Posterior vena cava (tissue), 2 donors: ENCODE data around the gene GIT2. TPM values are rescaled to one million over a fixed set of nuclear protein-coding genes. Genes with fewer than 3 reads are reported as not detected.
A peak's percentile ranks its signal among the peaks of the same experiment; 100 is the strongest.
"Not testable (repeated sequence)": the region's sequence is repeated elsewhere in the genome, so short reads cannot be mapped to it uniquely, and the experiment has no call there.

ENCODE experiments used
- DNase-seq: peaks from one replicate; pipeline ENCODE4 v3.0.0-alpha.2; 2020; ENCODE audit warnings: low spot score
- intact Hi-C, 2 donors: fragments of 100-400 bp; cut with DNase I; formaldehyde crosslinking; loops; one replicate each; pipeline versions ENCODE4 v1.14.1 to v1.14.2; 2022 to 2023
- total RNA-seq, 2 donors: library from RNA; stranded (reverse); fragmentation: NEBNext Ultra II Directional; extraction: Animal tissue kit (Norgen Biotek cat#: 25700); gene quantifications; one replicate each; pipeline ENCODE4 v1.2.1, GENCODE V29; 2021
- donor health status: DM: yes; HTN: yes; CAD: no.
- donor health status: DM: yes; HTN: yes; CAD: no.

GIT2 gene
- total RNA-seq, 2 donors from 2014 or later = 44.9 to 48.0 TPM

- intact Hi-C loops = no loop called here
- no peak for DNase-seq
These were observed 85.8 kb downstream of the GIT2 start for GRCh38 chr12:109910254-109910968.

GRCh38 chr12:109905301-109905700 lies 90.9 kb downstream of the GIT2 start:
- DNase-seq = no peak
- intact Hi-C loops = no loop called here

DNA sequence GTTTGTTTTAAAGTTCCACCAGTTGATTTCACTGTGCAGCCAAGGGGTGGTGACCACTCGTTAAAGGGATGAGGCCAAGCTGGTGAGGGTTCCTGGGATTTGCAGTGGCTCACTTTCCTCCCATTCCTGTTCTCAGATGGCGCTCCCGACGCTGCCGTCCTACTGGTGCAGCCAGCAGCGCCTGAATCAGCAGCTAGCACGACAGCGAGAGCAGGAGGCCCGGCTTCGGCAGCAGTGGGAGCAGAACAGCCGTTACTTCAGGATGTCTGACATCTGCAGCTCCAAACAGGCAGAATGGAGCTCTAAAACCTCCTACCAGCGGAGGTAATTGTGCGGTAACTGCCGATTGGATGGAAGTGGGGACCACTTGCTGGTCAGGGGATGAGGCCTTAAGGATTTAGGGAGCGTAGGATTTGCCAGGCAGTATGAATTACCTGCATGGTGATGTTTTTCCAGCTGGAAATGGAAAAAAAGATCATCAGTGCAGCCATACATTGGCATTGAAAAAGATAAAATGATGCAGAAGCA lies 93.2 kb downstream of the GIT2 start:
- intact Hi-C loops = no loop called here
- DNase-seq = no peak

DNA sequence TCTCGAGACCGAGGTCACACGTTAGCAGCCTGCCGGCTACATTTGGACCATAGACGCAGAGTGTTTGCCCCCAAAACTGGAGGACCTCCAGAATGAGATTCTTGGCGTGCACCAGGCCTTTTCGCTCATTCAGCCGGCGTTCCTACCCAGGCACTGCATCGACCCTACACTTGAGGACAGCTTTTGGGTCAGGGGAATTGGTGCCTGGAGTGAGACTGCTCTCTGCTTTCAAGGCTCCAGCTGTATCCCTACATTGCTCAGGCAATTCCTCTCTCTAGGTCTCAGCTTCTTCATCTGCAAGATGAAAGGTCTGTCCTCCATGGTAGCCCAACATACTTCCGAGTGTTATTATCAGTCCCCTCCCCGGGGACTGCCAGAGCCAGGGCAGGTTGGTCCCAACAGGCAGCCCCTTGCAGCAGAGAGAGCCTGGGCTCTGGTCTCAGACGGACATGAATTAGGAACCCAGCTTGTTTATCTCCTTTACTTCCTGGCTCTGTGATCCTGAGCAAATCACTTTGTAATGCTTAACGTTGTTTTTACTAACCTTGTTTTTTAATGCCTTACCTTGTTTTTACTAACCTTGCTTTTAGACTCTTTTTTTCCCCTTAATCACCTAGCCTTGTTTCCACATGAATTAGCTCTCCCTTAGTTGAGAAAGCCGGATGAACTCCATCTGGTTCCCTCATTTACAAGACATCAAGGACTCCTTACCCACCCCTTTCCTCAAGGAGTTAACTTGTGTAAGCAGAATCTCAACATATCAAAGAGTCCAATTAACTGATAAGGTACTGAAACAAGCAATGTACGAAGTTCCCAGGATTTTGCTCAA lies 95.2 kb downstream of the GIT2 start:
- DNase-seq = no peak
- intact Hi-C loops = no loop called here

DNA sequence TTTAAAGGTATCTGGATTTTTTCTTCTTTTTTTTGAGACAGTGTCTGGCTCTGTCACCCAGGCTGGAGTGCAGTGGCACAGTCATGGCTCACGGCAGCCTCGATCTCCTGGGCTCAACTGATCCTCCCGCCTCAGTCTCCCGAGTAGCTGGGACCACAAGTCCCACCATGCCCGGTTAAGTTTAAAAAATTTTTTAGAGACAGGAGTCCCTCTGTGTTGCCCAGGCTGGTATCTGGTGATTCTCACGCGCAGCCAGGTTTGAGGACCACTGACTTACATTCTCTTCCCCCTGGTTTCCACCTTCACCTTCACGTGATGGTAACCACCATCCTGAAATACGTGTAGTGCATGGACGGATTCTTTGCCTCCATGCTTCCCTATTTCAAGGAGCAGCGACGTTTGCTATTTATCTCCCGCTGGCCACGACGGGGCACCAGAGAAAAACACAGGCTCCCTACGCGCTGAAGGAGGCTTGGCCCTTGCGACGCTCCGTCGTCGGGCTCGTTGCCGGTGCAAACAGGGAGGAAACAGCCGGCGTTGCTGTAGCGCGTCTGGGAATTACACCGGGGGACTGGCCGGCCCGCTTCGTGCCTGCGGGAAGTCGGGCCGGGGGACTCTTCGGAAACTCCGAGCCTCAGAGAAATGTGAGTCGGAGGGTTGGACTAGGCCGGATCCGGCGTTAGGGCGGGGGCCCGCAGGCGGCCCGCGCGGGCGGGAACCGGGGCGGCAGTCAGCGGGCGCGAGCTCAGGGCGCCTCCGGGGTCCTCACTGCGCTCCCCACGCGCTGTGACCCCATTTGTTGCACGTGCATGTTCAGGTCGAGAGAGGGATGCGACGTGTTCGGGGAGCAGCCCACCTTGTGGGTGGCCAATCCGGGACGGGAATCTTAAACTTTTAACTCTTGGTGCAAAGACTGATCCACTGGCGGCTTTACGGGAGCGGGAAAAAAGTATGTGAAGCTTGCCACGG lies 96.1 kb downstream of the GIT2 start, which contains the start of gene TCHP:
Gene TCHP, plus strand, starts transcription at position 492 of the 969 bp plus-strand sequence. CDS start 2,753 bp downstream, outside the sequence.
- intact Hi-C loops = no loop called here
- peak; percentile 96 for DNase-seq

DNA sequence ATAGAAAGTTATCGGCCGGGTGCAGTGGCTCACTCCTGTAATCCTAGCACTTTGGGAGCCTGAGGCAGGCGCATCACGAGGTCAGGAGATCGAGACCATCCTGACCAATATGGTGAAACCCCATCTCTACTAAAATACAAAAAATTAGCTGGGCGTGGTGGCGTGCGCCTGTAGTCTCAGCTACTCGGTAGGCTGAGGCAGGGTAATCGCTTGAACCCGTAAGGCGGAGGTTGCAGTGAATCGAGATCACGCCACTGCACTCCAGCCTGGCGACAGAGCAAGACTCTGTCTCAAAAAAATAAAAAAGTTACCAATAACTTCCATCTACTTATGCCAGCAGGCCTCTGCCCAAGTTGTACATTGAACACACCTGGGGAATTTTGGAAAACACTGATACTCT lies 96.8 kb downstream of the GIT2 start:
- intact Hi-C loops, DNase-seq: not testable (repeated sequence)

DNA sequence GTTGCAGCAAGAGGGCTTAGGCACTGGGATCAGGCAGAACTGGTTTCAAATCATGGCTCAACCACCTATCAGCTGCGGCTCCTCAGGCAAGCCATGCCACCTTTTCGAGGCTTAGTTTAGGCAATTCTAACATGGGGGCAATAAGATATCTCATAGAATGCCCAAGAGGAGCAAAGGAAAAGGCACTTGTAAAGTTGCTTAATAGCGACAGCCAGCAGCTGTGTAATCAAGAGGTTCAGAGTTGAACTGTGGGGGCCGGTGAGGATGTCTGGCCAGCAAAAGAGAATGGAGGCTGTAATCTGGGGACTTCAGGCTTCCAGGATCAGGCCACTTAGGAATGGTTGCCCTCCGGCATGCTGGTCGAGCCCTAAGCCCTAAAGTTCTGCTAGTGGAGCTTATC lies 99.1 kb downstream of the GIT2 start:
- intact Hi-C loops = no loop called here
- DNase-seq = no peak

- DNase-seq = no peak
These were observed 100.0 kb downstream of the GIT2 start for GRCh38 chr12:109896188-109896587.

DNA sequence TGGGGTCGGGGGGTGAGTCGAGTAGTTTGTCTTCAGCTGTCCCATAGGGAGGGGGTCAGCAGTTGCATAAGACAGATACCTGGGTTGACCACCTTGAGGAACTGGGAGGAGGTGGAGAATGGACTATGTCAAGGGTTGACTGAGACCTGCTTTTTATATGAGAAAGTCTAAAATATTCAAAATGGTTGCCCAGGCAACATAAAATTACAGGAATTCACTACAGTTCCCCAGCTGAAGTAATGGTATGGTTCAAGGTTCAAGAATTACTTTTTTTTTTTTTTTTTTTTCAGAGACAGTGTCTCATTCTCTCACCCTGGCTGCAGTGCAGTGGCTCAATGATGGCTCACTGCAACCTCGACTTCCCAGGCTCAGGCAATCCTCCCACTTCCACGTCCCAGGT lies 101.2 kb downstream of the GIT2 start:
- intact Hi-C loops = no loop called here
- no peak for DNase-seq

More at GRCh38 chr12:109896188-109896587, 100.0 kb downstream of the GIT2 start:
- intact Hi-C loops = no loop called here

DNA sequence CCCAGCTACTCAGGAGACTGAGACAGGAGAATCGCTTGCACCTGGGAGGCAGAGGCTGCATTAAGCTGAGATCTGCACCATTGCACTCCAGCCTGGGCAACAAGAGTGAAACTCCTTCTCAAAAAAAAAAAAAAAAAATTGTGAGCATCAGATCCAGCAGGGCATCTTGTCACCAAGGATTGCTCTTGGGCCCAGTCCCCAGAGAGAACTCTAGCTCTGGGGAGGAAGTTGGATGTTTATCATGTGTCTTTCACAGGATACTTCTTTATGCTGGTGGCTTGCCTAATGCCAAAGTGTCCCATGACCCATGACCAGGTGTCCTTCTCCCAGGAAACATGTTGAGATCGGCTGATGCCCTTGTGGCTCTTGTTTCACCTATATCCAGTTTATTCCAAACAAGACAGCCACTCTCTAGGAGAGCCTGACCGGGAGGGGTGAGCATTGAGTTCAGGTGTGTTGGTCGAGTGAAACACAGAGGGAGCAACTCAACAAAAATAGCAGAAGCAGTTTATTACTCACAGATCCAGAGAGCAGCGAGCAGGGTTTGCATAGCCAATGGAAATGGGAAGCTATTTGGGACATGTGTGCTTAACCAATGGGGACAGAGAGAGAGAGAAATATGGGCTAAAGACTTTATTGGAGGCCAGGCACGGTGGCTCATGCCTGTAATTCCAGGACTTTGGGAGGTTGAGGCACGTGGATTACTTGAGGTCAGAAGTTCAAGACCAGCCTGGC lies 102.7 kb downstream of the GIT2 start:
- no peak for DNase-seq
- intact Hi-C loops = no loop called here

- intact Hi-C loops = no loop called here
- no peak for DNase-seq
These were observed 103.4 kb downstream of the GIT2 start for GRCh38 chr12:109892748-109893147.

GRCh38 chr12:109892165-109892715 lies 103.9 kb downstream of the GIT2 start:
- intact Hi-C loops = no loop called here
- DNase-seq = no peak

DNA sequence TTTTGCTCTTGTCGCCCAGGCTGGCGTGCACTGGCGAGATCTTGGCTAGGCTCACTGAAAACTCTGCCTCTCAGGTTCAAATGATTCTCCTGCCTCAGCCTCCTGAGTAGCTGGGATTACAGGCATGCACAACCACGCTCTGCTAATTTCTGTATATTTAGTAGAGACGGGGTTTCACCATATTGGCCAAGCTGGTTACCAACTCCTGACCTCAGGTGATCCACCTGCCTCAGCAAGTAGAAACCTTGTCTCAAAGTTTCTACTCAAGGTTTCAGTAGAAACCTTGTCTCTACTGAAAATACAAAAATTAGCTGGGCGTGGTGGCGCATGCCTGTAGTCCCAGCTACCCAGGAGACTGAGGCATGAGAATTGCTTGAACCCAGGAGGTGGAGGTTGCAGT lies 104.4 kb downstream of the GIT2 start:
- DNase-seq, intact Hi-C loops: not testable (repeated sequence)

GRCh38 chr12:109890620-109891170 lies 105.5 kb downstream of the GIT2 start:
- no peak for DNase-seq
- intact Hi-C loops = no loop called here

DNA sequence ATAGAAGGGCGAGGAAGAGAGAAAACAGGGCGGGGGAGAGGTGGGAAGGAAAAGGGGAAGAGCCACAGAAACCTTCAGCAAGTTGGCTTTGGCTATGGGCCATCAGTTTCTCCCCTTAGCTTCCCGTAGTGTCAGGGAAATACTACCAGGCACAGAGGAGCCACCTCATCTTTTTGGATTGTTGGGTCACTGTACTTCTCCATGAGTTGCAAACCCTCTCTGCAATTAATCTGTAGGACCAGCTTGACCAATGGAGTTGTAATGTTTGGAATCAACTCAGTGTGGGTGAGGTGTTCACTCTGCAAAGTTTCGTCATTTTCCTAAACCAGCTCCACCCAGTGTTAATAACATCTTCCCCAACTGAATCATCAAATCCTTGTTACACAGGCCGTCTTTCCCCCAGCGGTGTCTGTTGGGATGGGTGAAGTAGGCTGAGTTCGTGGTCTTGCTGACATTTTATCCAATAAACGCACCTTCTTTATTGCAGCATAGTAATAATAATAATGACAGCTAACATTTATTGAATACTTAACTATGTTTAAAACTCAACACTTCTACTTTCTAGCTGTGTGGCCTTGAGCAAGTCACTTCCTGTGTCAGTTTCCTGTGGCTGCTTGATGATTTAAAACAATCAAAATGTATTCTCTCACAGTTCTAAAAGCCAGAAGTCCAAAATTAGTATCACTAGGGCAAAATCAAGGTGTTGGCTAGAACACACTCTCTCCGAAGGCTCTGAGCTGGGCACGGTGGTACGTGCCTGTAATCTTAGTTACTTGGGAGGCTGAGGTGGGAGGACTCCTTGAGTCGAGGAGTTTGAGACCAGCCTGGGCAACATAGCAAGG lies 107.8 kb downstream of the GIT2 start:
- intact Hi-C loops = loop anchor here in 1 of 2 donors (10.0 kb wide), 1 partner anchor 84 kb away; no protein-coding TSS in a partner anchor
- no peak for DNase-seq

- DNase-seq = no peak
- intact Hi-C loops = loop anchor here in 1 of 2 donors (10.0 kb wide), 1 partner anchor 81 kb away; no protein-coding TSS in a partner anchor
These were observed 110.6 kb downstream of the GIT2 start for GRCh38 chr12:109885616-109886015.

GRCh38 chr12:109883461-109883860 lies 112.7 kb downstream of the GIT2 start:
- intact Hi-C loops = loop anchor here in 1 of 2 donors (10.0 kb wide), 1 partner anchor 79 kb away; no protein-coding TSS in a partner anchor
- DNase-seq = no peak
